GM12878 (cell line): ENCODE results near the gene ADGRB2. TPM values are rescaled to one million over a fixed set of nuclear protein-coding genes. Genes with fewer than 3 reads are reported as not detected.

Experiments
- ATAC-seq: fragments of 200-7000 bp; cut with Tn5 transposase; 3 replicates; pipeline ENCODE4 v1.9.1; 2020; ENCODE audit warnings: mild to moderate bottlenecking, moderate library complexity
- BruUV-seq: library from RNA; stranded (reverse); fragments of 400-500 nt; replicated peaks from 2 replicates; lab custom pipeline; 2021; lab: Mats Ljungman, UMichigan
- CTCF ChIA-PET: fragments of 300-600 bp; sonication (Branson Sonifier 250); formaldehyde crosslinking; extraction: SDS; loops from one replicate; lab custom pipeline; 2021; ENCODE audit warnings: inconsistent platforms; lab: Yijun Ruan, JAX
- POLR2A ChIA-PET: fragments of 350-600 bp; formaldehyde crosslinking; extraction: SDS; loops from one replicate; lab custom pipeline; 2021; ENCODE audit warnings: inconsistent platforms; lab: Charles Lee
- RAD21 ChIA-PET: fragments of 300-600 bp; sonication (Branson Sonifier 250); formaldehyde crosslinking; loops from one replicate; lab custom pipeline; 2023; ENCODE audit warnings: antibody characterized with exemption; ENCODE audit not compliant: unreplicated experiment; lab: Charles Lee
- SMC1A ChIA-PET: fragments of 300-600 bp; sonication (Branson Sonifier 250); formaldehyde crosslinking; loops from one replicate; lab custom pipeline; 2023; ENCODE audit not compliant: unreplicated experiment, uncharacterized antibody; lab: Charles Lee
- DNase-seq: peaks from one replicate; pipeline ENCODE4 v3.0.0-alpha.2; 2011; ENCODE audit warnings: low read depth, low spot score
- FAIRE-seq: peaks from 3 replicates; lab custom pipeline; 2011; peaks lifted over from hg19 to GRCh38; lab: Jason Lieb, UNC
- H2AFZ ChIP-seq: 2 replicates; pipeline ENCODE4 v1.6.0; 2011; ENCODE audit warnings: low read depth, low read length, control low read depth; ENCODE audit not compliant: control insufficient read depth
- H3K27ac ChIP-seq: 2 replicates; pipeline ENCODE4 v1.5.1; 2011; ENCODE audit warnings: control low read depth; ENCODE audit not compliant: control insufficient read depth, insufficient read depth
- H3K27me3 ChIP-seq, 2 experiments: replicated peaks in 1 of 2; 2 replicates each; pipeline versions ENCODE4 v1.6.0 to v1.6.1; 2011; ENCODE audit warnings: low read length in 1 of 2; ENCODE audit not compliant: control insufficient read depth in 2 of 2, insufficient read depth in 2 of 2
- H3K36me3 ChIP-seq, 2 experiments: 2 replicates each; pipeline ENCODE4 v1.5.1; 2011; ENCODE audit warnings: low read length in 1 of 2; ENCODE audit not compliant: control insufficient read depth in 2 of 2, insufficient read depth in 2 of 2
- H3K4me1 ChIP-seq: 2 replicates; pipeline ENCODE4 v1.6.1; 2011; ENCODE audit warnings: mild to moderate bottlenecking, low read length, moderate library complexity, mixed read lengths; ENCODE audit not compliant: control insufficient read depth, insufficient read depth
- H3K4me2 ChIP-seq: 2 replicates; pipeline ENCODE4 v1.6.0; 2011; ENCODE audit warnings: control low read depth; ENCODE audit not compliant: control insufficient read depth, insufficient read depth
- H3K4me3 ChIP-seq: fragments of 200-600 bp; sonication (generic); 2 replicates; pipeline ENCODE4 v1.5.1; 2016
- H3K79me2 ChIP-seq: 2 replicates; pipeline ENCODE4 v1.6.0; 2011; ENCODE audit warnings: low read length; ENCODE audit not compliant: control insufficient read depth, insufficient read depth
- H3K9ac ChIP-seq: 2 replicates; pipeline ENCODE4 v1.8.0; 2011; ENCODE audit warnings: low read length, control low read depth, mixed read lengths; ENCODE audit not compliant: control insufficient read depth, insufficient read depth
- H3K9me3 ChIP-seq: replicated peaks from 3 replicates; pipeline ENCODE4 v1.5.1; 2011; ENCODE audit warnings: mild to moderate bottlenecking, low read length; ENCODE audit not compliant: control insufficient read depth, insufficient read depth
- H4K20me1 ChIP-seq: 2 replicates; pipeline ENCODE4 v1.6.0; 2011; ENCODE audit not compliant: control insufficient read depth, insufficient read depth
- KAT2A ChIP-seq: conservative IDR thresholded peaks from 2 replicates; pipeline ENCODE4 v1.6.1; 2011; ENCODE audit warnings: low read depth, low read length; ENCODE audit not compliant: control insufficient read depth
- KDM1A ChIP-seq: fragments of 200-600 bp; sonication (generic); IDR thresholded peaks from 2 replicates; pipeline ENCODE4 v1.6.1; 2016; ENCODE audit warnings: borderline replicate concordance
- MTA2 ChIP-seq: fragments of 450-650 bp; IDR thresholded peaks from 2 replicates; pipeline ENCODE4 v1.6.1; 2016; ENCODE audit warnings: low read depth, mild to moderate bottlenecking, moderate library complexity
- NFIC ChIP-seq: IDR thresholded peaks from 2 replicates; pipeline ENCODE4 v1.6.1; 2012; ENCODE audit warnings: low read depth, mild to moderate bottlenecking, inconsistent platforms, low read length, moderate library complexity
- RELB ChIP-seq: fragments of 450-650 bp; IDR thresholded peaks from 2 replicates; pipeline ENCODE4 v1.6.1; 2017; ENCODE audit warnings: low read depth, mild to moderate bottlenecking, moderate library complexity
- SKIL ChIP-seq: fragments of 450-650 bp; IDR thresholded peaks from 2 replicates; pipeline ENCODE4 v1.6.1; 2017; ENCODE audit warnings: mild to moderate bottlenecking, low read depth, inconsistent platforms; ENCODE audit not compliant: poor library complexity, severe bottlenecking
- STAT3 ChIP-seq: IDR thresholded peaks from 2 replicates; pipeline ENCODE4 v1.6.1; 2011; ENCODE audit warnings: low read depth, low read length, improper control_type of control experiment
- ZBTB4 ChIP-seq: fragments of 450-650 bp; formaldehyde crosslinking; IDR thresholded peaks from 2 replicates; pipeline ENCODE4 v1.4.0; 2022; ENCODE audit warnings: mild to moderate bottlenecking, moderate library complexity
- ZNF217 ChIP-seq: fragments of 450-650 bp; IDR thresholded peaks from 2 replicates; pipeline ENCODE4 v1.6.1; 2017; ENCODE audit warnings: antibody characterized with exemption, mild to moderate bottlenecking
- ZSCAN29 ChIP-seq: fragments of 450-650 bp; IDR thresholded peaks from 2 replicates; pipeline ENCODE4 v1.6.1; 2017; ENCODE audit warnings: mild to moderate bottlenecking, moderate library complexity
- WGBS: methylation state at CpG from one replicate; pipeline ENCODE4 v1.1.6; 2016; ENCODE audit warnings: low lambda C conversion rate; ENCODE audit not compliant: insufficient replicate concordance, insufficient coverage; ENCODE audit errors: missing lambda C conversion rate; 5-methylcytosine and 5-hydroxymethylcytosine counted together
- in situ Hi-C: fragments of 300-500 bp; cut with MboI; formaldehyde crosslinking; loops from 9 replicates; pipeline ENCODE4 v1.14.3; 2018; ENCODE audit warnings: mixed read lengths
- intact Hi-C: fragments of 100-400 bp; cut with micrococcal nuclease; formaldehyde crosslinking; loops from one replicate; pipeline ENCODE4 v1.14.2; 2022; ENCODE audit not compliant: unreplicated experiment
- polyA plus RNA-seq, 11 experiments: library from polyadenylated mRNA; depleted of rRNA in 4 of 11; unstranded in 6 of 11; stranded (reverse) in 5 of 11; fragments of >200 nt; fragmentation: Nextera tagmentation in 4 of 11; fragmentation: Illumina TruSeq in 1 of 11; extraction: Ambion mirVana in 4 of 11; extraction: Trizol in 1 of 11; gene quantifications; 1 replicate in 1 of 11; 2 replicates in 10 of 11; pipeline versions ENCODE4 v1.2.1 to v1.2.3, GENCODE V29; 2011 to 2016; ENCODE audit warnings: inconsistent platforms in 2 of 11, missing spikeins in 2 of 11, low read depth in 1 of 11
- total RNA-seq, 4 experiments: library from RNA; depleted of rRNA in 3 of 4; stranded (reverse); fragments of >200 nt in 3 of 4; fragmentation: Illumina TruSeq in 1 of 4; extraction: Trizol in 1 of 4; gene quantifications; 2 replicates each; pipeline versions ENCODE4 v1.2.1 to v1.2.3, GENCODE V29; 2013 to 2021
- TF ChIP-seq, protein P1 (sequence below): fragments of 450-650 bp; IDR thresholded peaks from 2 replicates; pipeline ENCODE4 v1.6.1; 2018; ENCODE audit warnings: mild to moderate bottlenecking, low read depth, moderate library complexity; ENCODE audit not compliant: partially characterized antibody

Gene ADGRB2
- total and polyA plus RNA-seq, 10 of the 15 experiments (the other 5 are each of a cell fraction or from before 2014, with no cell fraction given): 0.11 to 0.33 (median 0.18) TPM; not detected in 4

- ATAC-seq: no peak
- TF ChIP-seq STAT3: no peak
- no peak for TF ChIP-seq NFIC
- no peak for TF ChIP-seq ZSCAN29
- TF ChIP-seq MTA2: no peak
- TF ChIP-seq KAT2A: no peak
- TF ChIP-seq SKIL: no peak
- TF ChIP-seq KDM1A: no peak
- no peak for TF ChIP-seq ZBTB4 (CRISPR knock-in tag)
- no peak for TF ChIP-seq RELB
- no peak for TF ChIP-seq ZNF217
- TF ChIP-seq, protein P1, sequence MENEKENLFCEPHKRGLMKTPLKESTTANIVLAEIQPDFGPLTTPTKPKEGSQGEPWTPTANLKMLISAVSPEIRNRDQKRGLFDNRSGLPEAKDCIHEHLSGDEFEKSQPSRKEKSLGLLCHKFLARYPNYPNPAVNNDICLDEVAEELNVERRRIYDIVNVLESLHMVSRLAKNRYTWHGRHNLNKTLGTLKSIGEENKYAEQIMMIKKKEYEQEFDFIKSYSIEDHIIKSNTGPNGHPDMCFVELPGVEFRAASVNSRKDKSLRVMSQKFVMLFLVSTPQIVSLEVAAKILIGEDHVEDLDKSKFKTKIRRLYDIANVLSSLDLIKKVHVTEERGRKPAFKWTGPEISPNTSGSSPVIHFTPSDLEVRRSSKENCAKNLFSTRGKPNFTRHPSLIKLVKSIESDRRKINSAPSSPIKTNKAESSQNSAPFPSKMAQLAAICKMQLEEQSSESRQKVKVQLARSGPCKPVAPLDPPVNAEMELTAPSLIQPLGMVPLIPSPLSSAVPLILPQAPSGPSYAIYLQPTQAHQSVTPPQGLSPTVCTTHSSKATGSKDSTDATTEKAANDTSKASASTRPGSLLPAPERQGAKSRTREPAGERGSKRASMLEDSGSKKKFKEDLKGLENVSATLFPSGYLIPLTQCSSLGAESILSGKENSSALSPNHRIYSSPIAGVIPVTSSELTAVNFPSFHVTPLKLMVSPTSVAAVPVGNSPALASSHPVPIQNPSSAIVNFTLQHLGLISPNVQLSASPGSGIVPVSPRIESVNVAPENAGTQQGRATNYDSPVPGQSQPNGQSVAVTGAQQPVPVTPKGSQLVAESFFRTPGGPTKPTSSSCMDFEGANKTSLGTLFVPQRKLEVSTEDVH: no peak
Measured at GRCh38 chr1:31749785-31750735, 14.1 kb downstream of the ADGRB2 start.

More at GRCh38 chr1:31749785-31750735, 14.1 kb downstream of the ADGRB2 start:
- Histone ChIP-seq H3K79me2 (no peaks in the 10 kb centered on the region), H4K20me1 (no peaks in the 10 kb centered on the region), H3K9me3 (no peaks in the 10 kb centered on the region), H2AFZ (no peak overlapping the region), H3K27ac (no peak overlapping the region), H3K4me2 (no peak overlapping the region), H3K36me3 (no peaks in the 10 kb centered on the region), H3K4me3 (no peak overlapping the region), H3K4me1 (peaks cover 13% of the 10 kb centered on the region), H3K27me3 (peaks cover 0 to 5% of the 10 kb centered on the region in 2 experiments; a peak in 1 of 4 replicates), H3K9ac (no peak overlapping the region)
- RAD21 ChIA-PET: interaction anchor here (1.6 to 2.0 kb wide), 2 partner anchors 38 to 86 kb away, joined by 8 to 15 read pairs; no protein-coding TSS in a partner anchor
- BruUV-seq: no TSS peak
- SMC1A ChIA-PET: interaction anchor here (0.6 to 1.9 kb wide), 2 partner anchors 39 to 138 kb away, joined by 3 to 10 read pairs; no protein-coding TSS in a partner anchor
- CTCF ChIA-PET: interaction anchor here (0.6 to 2.1 kb wide), 6 partner anchors 13 to 86 kb away, joined by 3 to 7 read pairs (median 3); partner anchors contain the start of gene ADGRB2
- FAIRE-seq (no peak), DNase-seq (no peak)
- in situ Hi-C loops: no loop called here
- WGBS: 30% methylated on average over 7 of the region's 7 CpGs
- POLR2A ChIA-PET: no interaction called here
- intact Hi-C loops: no loop called here
